HepG2 (cell line): ENCODE measurements around the gene TSTD1. TPM values are rescaled to one million over a fixed set of nuclear protein-coding genes. Genes with fewer than 3 reads are reported as not detected.

Experiments
- ATAC-seq: fragments of 200-7000 bp; cut with Tn5 transposase; 3 replicates; pipeline ENCODE4 v1.9.1; 2020; ENCODE audit warnings: mild to moderate bottlenecking, moderate library complexity
- BruUV-seq: library from RNA; stranded (reverse); fragments of 400-500 nt; replicated peaks from 2 replicates; lab custom pipeline; 2021; lab: Mats Ljungman, UMichigan
- CTCF ChIA-PET: fragments of 300-600 bp; formaldehyde crosslinking; extraction: SDS; loops from one replicate; lab custom pipeline; 2021; ENCODE audit warnings: low total read pairs, inconsistent platforms, low intra/inter-chr PET ratio; lab: Yijun Ruan, JAX
- POLR2A ChIA-PET: fragments of 350-600 bp; sonication (Branson Sonifier 250); formaldehyde crosslinking; loops from one replicate; lab custom pipeline; 2020; ENCODE audit warnings: antibody characterized with exemption, inconsistent platforms; lab: Yijun Ruan, JAX
- DNase-seq: peaks from one replicate; pipeline ENCODE4 v3.0.0-alpha.2; 2015; ENCODE audit warnings: low spot score
- FAIRE-seq: peaks from 3 replicates; lab custom pipeline; 2011; peaks lifted over from hg19 to GRCh38; lab: Jason Lieb, UNC
- H2AFZ ChIP-seq: one replicate; pipeline ENCODE4 v1.6.1; 2011; ENCODE audit warnings: low read length, inconsistent platforms
- H3K27ac ChIP-seq: fragments of 300-600 bp; 3 replicates; pipeline ENCODE4 v1.8.0; 2011; ENCODE audit warnings: mixed run types, mild to moderate bottlenecking, mixed read lengths, low read length, inconsistent platforms; ENCODE audit not compliant: insufficient read depth; ENCODE audit errors: extremely low read length
- H3K27me3 ChIP-seq, 2 experiments: fragments of 200-600 bp in 1 of 2; 2 replicates in 1 of 2; 3 replicates in 1 of 2; pipeline versions ENCODE4 v1.6.0 to v1.8.0; 2011; ENCODE audit warnings: low read length in 2 of 2, mild to moderate bottlenecking in 2 of 2, moderate library complexity in 2 of 2, inconsistent platforms in 1 of 2; ENCODE audit not compliant: insufficient read depth in 2 of 2, control insufficient read depth in 1 of 2
- H3K36me3 ChIP-seq, 2 experiments: fragments of 200-600 bp in 1 of 2; replicated peaks in 1 of 2; 2 replicates in 1 of 2; 3 replicates in 1 of 2; pipeline versions ENCODE4 v1.5.1 to v1.8.0; 2011; ENCODE audit warnings: low read length in 2 of 2, inconsistent platforms in 1 of 2; ENCODE audit not compliant: insufficient read depth in 2 of 2, control insufficient read depth in 1 of 2
- H3K4me1 ChIP-seq: 2 replicates; pipeline ENCODE4 v1.5.1; 2012; ENCODE audit warnings: low read length, inconsistent platforms; ENCODE audit not compliant: insufficient read depth
- H3K4me2 ChIP-seq: 2 replicates; pipeline ENCODE4 v1.6.0; 2011; ENCODE audit warnings: low read depth, low read length, inconsistent platforms
- H3K4me3 ChIP-seq, 3 experiments: fragments of 200-600 bp in 1 of 3; sonication (generic), shearing (Covaris generic) in 1 of 3; replicated peaks in 1 of 3; 2 replicates each; pipeline ENCODE4 v1.5.1; 2011 to 2016; ENCODE audit warnings: low read length in 3 of 3, inconsistent platforms in 2 of 3, low read depth in 2 of 3, mild to moderate bottlenecking in 2 of 3, control low read depth in 1 of 3, mixed read lengths in 1 of 3; ENCODE audit not compliant: insufficient read depth in 1 of 3
- H3K79me2 ChIP-seq: one replicate; pipeline ENCODE4 v1.6.1; 2011; ENCODE audit warnings: low read length, inconsistent platforms; ENCODE audit not compliant: insufficient read depth
- H3K9ac ChIP-seq: 2 replicates; pipeline ENCODE4 v1.6.0; 2011; ENCODE audit warnings: mild to moderate bottlenecking, low read depth, low read length, inconsistent platforms; ENCODE audit not compliant: insufficient read depth
- H3K9me3 ChIP-seq: 2 replicates; pipeline ENCODE4 v1.5.1; 2012; ENCODE audit warnings: mild to moderate bottlenecking, low read length
- H4K20me1 ChIP-seq: 2 replicates; pipeline ENCODE4 v1.6.0; 2011; ENCODE audit warnings: inconsistent platforms, mild to moderate bottlenecking, low read length, moderate library complexity; ENCODE audit not compliant: insufficient read depth
- BORCS8-MEF2B ChIP-seq: sonication (generic); formaldehyde crosslinking; IDR thresholded peaks from 2 replicates; pipeline ENCODE4 v1.8.0; 2022; ENCODE audit warnings: mild to moderate bottlenecking, missing genetic modification reagents
- IRX3 ChIP-seq: sonication (generic); formaldehyde crosslinking; IDR thresholded peaks from 2 replicates; pipeline ENCODE4 v1.8.1; 2023; ENCODE audit warnings: mild to moderate bottlenecking, low read depth, missing genetic modification reagents, borderline replicate concordance
- KMT2B ChIP-seq: IDR thresholded peaks from 2 replicates; pipeline ENCODE4 v1.6.1; 2016; ENCODE audit warnings: missing genetic modification reagents, missing compliant biosample characterization
- MAFG ChIP-seq: sonication (generic); formaldehyde crosslinking; IDR thresholded peaks from 2 replicates; pipeline ENCODE4 v1.5.1; 2020; ENCODE audit warnings: mild to moderate bottlenecking, missing genetic modification reagents
- MBD4 ChIP-seq: IDR thresholded peaks from 2 replicates; pipeline ENCODE4 v1.6.1; 2012; ENCODE audit warnings: low read length, inconsistent platforms, borderline replicate concordance
- ZNF562 ChIP-seq: sonication (generic); formaldehyde crosslinking; IDR thresholded peaks from 2 replicates; pipeline ENCODE4 v1.8.0; 2022; ENCODE audit warnings: missing genetic modification reagents, borderline replicate concordance
- ZSCAN20 ChIP-seq: sonication (generic); formaldehyde crosslinking; IDR thresholded peaks from 2 replicates; pipeline ENCODE4 v1.4.0; 2020; ENCODE audit warnings: missing genetic modification reagents, mild to moderate bottlenecking, borderline replicate concordance
- WGBS: methylation state at CpG from one replicate; pipeline ENCODE4 v1.1.6; 2017; ENCODE audit warnings: low lambda C conversion rate; 5-methylcytosine and 5-hydroxymethylcytosine counted together
- in situ Hi-C: cut with HindIII; loops from 2 replicates; pipeline ENCODE4 v1.10.0; 2017; ENCODE audit warnings: low pct_unique_long_range_greater_than_20kb; ENCODE audit not compliant: extremely low pct_ligation_motif_present
- intact Hi-C: fragments of 100-400 bp; cut with micrococcal nuclease; formaldehyde crosslinking; loops from one replicate; pipeline ENCODE4 v1.10.0; 2022; ENCODE audit not compliant: unreplicated experiment
- polyA plus RNA-seq, 8 experiments: library from polyadenylated mRNA; depleted of rRNA in 3 of 8; stranded (reverse) in 7 of 8; unstranded in 1 of 8; fragments of >200 nt; fragmentation: Illumina TruSeq in 4 of 8; extraction: Trizol in 4 of 8; gene quantifications; 2 replicates each; pipeline versions ENCODE4 v1.2.1 to v1.2.3, GENCODE V29; 2011 to 2016; ENCODE audit warnings: low read depth in 4 of 8, missing spikeins in 1 of 8, mixed read lengths in 1 of 8; ENCODE audit not compliant: insufficient read depth in 1 of 8
- total RNA-seq, 5 experiments: library from RNA; depleted of rRNA; stranded (reverse); fragments of >200 nt; fragmentation: Illumina TruSeq; extraction: Trizol; gene quantifications; 2 replicates each; pipeline ENCODE4 v1.2.3, GENCODE V29; 2016; ENCODE audit warnings: low read depth in 1 of 5
- TF ChIP-seq, protein P1 (sequence below), 2 experiments: sonication (generic) in 1 of 2; formaldehyde crosslinking in 1 of 2; IDR thresholded peaks; 2 replicates each; pipeline versions ENCODE4 v1.6.1 to v1.9.0; 2014 to 2022; ENCODE audit warnings: antibody characterized with exemption in 1 of 2, borderline replicate concordance in 1 of 2, inconsistent platforms in 1 of 2, low read depth in 1 of 2, missing genetic modification reagents in 1 of 2
- TF ChIP-seq, protein P2 (sequence below): IDR thresholded peaks from 2 replicates; pipeline ENCODE4 v1.6.1; 2016
- TF ChIP-seq, protein P3 (sequence below): sonication (generic); formaldehyde crosslinking; IDR thresholded peaks from 2 replicates; pipeline ENCODE4 v1.5.0; 2020; ENCODE audit warnings: mild to moderate bottlenecking, missing genetic modification reagents, borderline replicate concordance
- TF ChIP-seq, protein P4 (sequence below): sonication (generic); formaldehyde crosslinking; IDR thresholded peaks from 2 replicates; pipeline ENCODE4 v1.5.0; 2020; ENCODE audit warnings: mild to moderate bottlenecking, missing genetic modification reagents

TSTD1 gene
- total and polyA plus RNA-seq, 2 of the 13 experiments (the other 11 are each of a cell fraction or from before 2014, with no cell fraction given) = 0.15 to 0.31 TPM

DNA sequence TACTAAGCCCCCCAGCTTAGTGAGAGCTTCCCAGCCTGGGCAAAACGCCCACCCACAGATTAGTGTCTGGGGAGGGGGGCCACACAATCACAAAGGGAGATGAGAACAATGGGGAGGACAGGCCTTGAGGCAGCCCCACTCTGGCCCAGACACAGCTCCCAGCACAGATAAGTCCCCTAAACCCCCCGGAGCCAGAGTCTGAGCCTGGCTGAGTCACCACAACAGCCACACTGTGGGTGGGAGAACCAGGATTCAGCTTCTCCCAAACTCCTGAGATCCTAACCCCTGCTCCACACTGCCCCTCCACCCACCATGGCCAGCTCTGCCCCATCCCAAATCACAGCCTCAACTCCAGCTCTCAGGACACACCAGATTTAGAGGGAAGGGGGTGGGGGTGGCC lies 46.4 kb upstream of the TSTD1 start (continued):
- TF ChIP-seq, protein P1, sequence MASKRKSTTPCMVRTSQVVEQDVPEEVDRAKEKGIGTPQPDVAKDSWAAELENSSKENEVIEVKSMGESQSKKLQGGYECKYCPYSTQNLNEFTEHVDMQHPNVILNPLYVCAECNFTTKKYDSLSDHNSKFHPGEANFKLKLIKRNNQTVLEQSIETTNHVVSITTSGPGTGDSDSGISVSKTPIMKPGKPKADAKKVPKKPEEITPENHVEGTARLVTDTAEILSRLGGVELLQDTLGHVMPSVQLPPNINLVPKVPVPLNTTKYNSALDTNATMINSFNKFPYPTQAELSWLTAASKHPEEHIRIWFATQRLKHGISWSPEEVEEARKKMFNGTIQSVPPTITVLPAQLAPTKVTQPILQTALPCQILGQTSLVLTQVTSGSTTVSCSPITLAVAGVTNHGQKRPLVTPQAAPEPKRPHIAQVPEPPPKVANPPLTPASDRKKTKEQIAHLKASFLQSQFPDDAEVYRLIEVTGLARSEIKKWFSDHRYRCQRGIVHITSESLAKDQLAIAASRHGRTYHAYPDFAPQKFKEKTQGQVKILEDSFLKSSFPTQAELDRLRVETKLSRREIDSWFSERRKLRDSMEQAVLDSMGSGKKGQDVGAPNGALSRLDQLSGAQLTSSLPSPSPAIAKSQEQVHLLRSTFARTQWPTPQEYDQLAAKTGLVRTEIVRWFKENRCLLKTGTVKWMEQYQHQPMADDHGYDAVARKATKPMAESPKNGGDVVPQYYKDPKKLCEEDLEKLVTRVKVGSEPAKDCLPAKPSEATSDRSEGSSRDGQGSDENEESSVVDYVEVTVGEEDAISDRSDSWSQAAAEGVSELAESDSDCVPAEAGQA (IDR thresholded peaks at IDR 0.05; ENCODE audit: low read depth) = no peak
- TF ChIP-seq, protein P1 (CRISPR knock-in tag; IDR thresholded peaks at IDR 0.05; ENCODE audit: borderline replicate concordance) = no peak
- TF ChIP-seq IRX3 = no peak
- TF ChIP-seq KMT2B (CRISPR knock-in tag) = no peak
- TF ChIP-seq, protein P2, sequence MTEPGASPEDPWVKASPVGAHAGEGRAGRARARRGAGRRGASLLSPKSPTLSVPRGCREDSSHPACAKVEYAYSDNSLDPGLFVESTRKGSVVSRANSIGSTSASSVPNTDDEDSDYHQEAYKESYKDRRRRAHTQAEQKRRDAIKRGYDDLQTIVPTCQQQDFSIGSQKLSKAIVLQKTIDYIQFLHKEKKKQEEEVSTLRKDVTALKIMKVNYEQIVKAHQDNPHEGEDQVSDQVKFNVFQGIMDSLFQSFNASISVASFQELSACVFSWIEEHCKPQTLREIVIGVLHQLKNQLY = no peak
- TF ChIP-seq BORCS8-MEF2B (CRISPR knock-in tag) = no peak

DNA sequence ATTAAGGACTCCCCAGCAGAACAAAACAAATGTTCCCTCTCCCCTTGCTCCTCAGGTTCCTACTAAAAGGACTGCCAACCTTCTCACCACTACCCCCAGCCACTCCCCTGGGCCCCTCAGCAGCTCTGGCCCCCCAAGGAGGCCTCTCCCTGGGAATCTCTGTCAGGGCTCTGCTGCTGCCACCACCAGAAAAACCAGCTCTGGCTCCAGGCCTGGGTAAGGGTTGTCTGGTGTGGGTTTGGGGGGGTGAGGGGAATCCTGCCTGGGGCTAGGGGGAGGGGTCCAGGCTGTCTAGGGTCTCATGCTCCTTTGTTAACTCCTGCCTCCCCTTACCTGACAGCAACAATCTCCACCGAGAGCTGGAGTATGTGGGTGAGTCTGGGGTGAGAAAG lies 45.8 kb upstream of the TSTD1 start:
- FAIRE-seq (no peak), ATAC-seq (no peak), DNase-seq (no peak)
- Histone ChIP-seq H3K27ac (no peak overlapping the region), H3K4me3 (no peak overlapping the region), H3K36me3 (no peaks in the 10 kb centered on the region), H3K4me1 (peaks cover 38% of the 10 kb centered on the region), H3K9ac (no peak overlapping the region), H3K9me3 (no peaks in the 10 kb centered on the region), H3K4me2 (no peak overlapping the region), H2AFZ (no peak overlapping the region), H4K20me1 (no peaks in the 10 kb centered on the region), H3K27me3 (peaks cover 3 to 26% of the 10 kb centered on the region in 2 experiments; a peak in 3 of 5 replicates), H3K79me2 (no peaks in the 10 kb centered on the region)
- intact Hi-C loops = no loop called here
- in situ Hi-C loops = no loop called here
- POLR2A ChIA-PET = interaction anchor here (1.9 kb wide), 1 partner anchor 13 kb away, joined by 4 read pairs; no protein-coding TSS in a partner anchor
- BruUV-seq = no TSS peak
- CTCF ChIA-PET = no interaction called here
- WGBS = 83% methylated on average over 1 of the region's 1 CpG
- TF ChIP-seq ZSCAN20 (CRISPR knock-in tag) (no peak), MAFG (no peak), MBD4 (no peak), ZNF562 (no peak)
- TF ChIP-seq, protein P3, sequence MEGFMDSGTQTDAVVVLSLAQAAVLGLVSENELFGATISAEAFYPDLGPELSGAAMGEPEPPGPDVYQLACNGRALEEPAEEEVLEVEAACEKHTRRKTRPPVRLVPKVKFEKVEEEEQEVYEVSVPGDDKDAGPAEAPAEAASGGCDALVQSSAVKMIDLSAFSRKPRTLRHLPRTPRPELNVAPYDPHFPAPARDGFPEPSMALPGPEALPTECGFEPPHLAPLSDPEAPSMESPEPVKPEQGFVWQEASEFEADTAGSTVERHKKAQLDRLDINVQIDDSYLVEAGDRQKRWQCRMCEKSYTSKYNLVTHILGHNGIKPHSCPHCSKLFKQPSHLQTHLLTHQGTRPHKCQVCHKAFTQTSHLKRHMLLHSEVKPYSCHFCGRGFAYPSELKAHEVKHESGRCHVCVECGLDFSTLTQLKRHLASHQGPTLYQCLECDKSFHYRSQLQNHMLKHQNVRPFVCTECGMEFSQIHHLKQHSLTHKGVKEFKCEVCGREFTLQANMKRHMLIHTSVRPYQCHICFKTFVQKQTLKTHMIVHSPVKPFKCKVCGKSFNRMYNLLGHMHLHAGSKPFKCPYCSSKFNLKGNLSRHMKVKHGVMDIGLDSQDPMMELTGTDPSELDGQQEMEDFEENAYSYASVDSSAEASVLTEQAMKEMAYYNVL (CRISPR knock-in tag) = no peak
- TF ChIP-seq, protein P4, sequence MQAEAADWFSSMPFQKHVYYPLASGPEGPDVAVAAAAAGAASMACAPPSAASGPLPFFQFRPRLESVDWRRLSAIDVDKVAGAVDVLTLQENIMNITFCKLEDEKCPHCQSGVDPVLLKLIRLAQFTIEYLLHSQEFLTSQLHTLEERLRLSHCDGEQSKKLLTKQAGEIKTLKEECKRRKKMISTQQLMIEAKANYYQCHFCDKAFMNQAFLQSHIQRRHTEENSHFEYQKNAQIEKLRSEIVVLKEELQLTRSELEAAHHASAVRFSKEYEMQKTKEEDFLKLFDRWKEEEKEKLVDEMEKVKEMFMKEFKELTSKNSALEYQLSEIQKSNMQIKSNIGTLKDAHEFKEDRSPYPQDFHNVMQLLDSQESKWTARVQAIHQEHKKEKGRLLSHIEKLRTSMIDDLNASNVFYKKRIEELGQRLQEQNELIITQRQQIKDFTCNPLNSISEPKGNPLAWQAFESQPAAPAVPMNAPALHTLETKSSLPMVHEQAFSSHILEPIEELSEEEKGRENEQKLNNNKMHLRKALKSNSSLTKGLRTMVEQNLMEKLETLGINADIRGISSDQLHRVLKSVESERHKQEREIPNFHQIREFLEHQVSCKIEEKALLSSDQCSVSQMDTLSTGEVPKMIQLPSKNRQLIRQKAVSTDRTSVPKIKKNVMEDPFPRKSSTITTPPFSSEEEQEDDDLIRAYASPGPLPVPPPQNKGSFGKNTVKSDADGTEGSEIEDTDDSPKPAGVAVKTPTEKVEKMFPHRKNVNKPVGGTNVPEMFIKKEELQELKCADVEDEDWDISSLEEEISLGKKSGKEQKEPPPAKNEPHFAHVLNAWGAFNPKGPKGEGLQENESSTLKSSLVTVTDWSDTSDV (CRISPR knock-in tag) = no peak
